Activated CD4-positive, CD25-positive, alpha-beta regulatory T cell (primary cell): ENCODE data around the gene AGAP2.
"Not testable (repeated sequence)": the region's sequence is repeated elsewhere in the genome, so short reads cannot be mapped to it uniquely, and the experiment has no call there.

ENCODE experiments used
- DNase-seq, 4 experiments: peaks; one replicate each; lab custom pipeline; 2025; lab: John Stamatoyannopoulos, UW

AGAP2 gene

DNA sequence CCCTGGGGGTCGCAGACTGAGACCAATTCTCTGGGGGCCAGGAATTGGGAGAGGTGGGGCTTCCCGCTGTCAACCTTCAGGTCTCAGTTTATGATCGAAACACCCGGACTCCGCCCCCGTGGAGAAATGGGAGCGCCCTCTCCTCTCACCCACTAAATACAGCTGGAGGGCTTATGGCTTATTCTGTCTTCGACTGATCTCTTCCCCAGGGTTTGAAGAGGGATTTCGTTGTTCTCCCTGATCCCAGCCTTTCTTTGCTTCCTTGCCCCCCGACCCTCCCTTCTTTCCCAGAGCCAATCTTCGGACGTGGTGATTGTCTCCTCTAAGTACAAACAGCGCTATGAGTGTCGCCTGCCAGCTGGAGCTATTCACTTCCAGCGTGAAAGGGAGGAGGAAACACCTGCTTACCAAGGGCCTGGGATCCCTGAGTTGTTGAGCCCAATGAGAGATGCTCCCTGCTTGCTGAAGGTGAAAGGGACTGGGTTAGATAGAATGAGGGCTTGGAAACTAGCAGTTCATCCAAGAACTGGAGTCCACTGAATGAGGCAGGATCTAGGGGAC, 44.0 kb downstream of the AGAP2 start:
- DNase-seq = no peak

DNA sequence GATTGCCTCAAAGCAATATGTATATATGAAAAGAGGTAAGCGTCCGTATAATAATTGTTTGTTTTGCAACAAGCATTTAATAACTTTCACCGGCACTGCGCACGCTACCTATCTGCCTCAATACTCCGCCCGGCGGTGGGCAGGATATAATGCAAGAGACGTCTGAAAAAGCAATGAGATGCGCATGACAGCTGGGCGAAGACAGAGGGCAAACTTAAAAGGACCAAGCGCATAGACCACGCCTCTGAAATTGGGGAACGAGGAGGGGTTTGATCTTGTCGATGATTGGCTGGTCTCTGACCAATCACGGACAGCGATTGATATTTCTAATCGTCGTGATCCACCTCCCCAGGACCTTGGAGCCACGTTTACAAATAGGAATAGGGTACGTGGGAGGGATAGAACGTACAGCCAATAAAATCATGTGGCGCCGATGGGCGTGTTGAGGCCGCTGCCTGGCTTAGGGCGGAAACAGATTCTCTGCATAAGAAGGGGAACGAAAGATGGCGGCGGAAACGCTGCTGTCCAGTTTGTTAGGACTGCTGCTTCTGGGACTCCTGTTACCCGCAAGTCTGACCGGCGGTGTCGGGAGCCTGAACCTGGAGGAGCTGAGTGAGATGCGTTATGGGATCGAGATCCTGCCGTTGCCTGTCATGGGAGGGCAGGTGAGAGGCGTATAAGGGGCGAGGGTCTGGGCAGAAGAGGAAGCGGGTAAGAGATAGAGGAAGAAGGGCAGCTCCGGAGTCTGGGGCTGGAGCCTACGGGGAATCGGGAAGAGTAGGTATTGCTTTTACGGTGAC, 44.7 kb downstream of the AGAP2 start, which contains the start of gene OS9:
Gene OS9, plus strand, starts transcription at position 474 of the 800 bp plus-strand sequence. Its CDS starts 30 bp downstream, at position 504.
- peak; percentile 80 to 98 (median 90) for DNase-seq

DNA sequence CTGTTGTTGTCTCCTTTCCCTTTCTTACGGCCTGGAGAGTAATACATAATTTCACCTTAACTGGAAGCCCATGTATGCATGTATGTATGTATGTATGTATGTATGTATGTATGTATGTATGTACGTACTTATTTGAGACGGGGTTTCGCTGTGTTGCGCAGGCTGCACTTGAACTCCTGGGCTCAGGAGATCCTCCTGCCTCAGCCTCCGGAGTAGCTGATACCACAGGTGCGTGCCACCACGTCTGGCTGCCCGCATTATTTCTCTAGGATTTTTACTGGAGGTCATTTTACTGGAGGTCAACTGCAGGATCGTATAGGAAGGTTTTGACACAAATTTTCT, 45.3 kb downstream of the AGAP2 start:
- DNase-seq = no peak

DNA sequence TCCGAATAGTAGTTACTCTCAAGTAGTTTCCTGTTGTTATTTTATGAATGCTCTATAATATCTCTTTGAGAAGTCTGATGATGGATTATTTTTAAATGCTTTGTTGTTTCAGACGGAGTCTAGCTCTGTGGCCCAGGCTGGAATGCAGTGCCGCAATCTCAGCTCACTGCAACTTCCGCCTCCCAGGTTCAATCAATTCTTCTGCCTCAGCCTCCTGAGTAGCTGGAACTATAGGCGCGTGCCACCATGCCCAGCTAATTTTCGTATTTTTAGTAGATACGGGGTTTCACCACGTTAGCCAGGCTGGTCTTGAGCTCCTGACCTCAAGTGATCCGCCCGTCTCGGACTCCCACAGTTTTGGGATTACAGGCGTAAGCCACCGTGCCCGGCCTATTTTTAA, 46.0 kb downstream of the AGAP2 start:
- no peak for DNase-seq

DNA sequence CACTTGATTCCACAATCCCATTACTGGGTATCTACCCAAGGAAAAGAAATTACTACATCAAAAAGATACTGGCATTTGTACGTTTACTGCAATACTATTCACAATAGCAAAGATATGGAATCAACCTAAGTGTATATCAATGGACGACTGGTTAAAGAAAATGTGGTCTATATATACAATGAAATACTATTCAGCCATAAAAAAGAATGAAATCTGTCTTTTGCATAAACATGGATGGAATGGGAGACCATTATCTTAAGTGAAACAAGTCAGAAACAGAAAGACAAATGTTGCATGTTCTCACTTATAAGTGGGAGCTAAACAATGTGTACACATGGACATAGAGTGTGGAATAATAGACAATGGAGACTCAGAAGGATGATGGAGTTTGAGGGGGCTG, 49.6 kb downstream of the AGAP2 start:
- DNase-seq = no peak

DNA sequence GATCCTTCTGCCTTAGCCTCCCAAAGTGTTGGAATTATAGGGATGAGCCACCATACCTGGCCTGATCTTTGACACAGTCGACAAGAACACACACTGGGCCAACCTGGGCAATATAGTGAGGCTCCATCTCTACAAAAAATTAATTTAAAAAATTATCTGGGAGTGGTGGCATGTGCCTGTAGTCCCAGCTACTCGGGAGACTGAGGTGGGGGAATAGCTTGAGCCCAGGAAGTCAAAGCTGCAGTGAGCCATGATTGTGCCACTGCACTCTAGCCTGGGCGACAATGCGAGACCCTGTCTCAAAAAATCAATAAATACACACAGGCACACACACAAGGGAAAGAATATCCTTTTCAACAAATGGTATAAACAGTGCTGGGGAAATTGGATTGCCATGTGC, 50.7 kb downstream of the AGAP2 start:
- DNase-seq = no peak

DNA sequence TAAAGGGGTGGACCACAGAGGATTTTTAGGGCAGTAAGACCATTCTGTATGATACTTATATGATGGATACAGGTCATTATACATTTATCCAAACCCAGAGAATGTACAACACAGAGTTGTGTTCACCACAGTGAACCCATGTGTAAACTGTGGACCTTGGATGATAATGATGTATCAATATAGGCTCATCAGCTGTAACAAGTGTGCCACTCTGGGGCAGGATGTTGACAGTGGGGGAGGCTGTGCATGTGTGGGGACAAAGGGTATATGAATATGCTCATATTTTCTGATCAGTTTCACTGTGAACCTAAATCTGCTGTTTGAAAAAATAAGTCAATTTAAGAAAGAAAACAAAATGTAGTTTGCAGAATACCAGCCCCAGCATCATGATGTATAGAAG, 58.8 kb downstream of the AGAP2 start:
- DNase-seq = no peak

DNA sequence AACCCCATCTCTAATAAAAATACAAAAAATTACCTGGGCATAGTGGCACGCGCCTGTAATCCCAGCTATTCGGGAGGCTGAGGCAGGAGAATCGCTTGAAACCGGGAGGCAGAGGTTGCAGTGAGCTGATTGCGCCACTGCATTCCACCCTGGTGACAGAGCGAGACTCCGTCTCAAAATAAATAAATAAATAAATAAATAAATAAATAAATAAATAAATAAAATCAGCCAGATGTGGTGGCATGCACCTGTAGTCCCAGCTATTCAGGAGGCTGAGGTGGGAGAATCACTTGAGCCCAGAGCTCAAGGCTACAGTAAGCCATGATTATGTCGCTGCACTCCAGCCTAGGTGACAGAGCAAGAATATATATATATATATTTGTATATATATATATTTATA, 60.6 kb downstream of the AGAP2 start:
- DNase-seq = not testable (repeated sequence)

DNA sequence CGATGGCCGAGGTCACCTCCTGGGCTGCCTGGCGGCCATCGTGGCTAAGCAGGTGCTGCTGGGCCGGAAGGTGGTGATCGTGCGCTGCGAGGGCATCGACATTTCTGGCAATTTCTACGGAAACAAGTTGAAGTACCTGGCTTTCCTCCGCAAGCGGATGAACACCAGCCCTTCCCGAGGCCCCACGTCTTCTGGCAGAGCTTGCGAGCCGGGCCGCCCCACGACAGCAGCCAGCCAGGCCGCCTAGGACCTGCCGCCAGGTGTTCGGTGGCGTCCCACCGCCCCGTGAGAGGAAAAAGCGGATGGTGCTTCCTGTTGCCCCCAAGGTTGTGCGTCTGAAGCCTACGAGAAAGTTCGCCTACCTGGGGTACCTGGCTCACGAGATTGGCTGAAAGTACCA, 63.9 kb downstream of the AGAP2 start:
- DNase-seq = no peak
